ENCODE measurements around the gene SLC30A1. TPM values are rescaled to one million over a fixed set of nuclear protein-coding genes. Genes with fewer than 3 reads are reported as not detected.

The SLC30A1 gene
- total and polyA plus RNA-seq, 8 donors = 0.58 to 30.1 (median 5.5) TPM

GRCh38 chr1:211610779-211611556, 32.0 kb upstream of the SLC30A1 start:
- no peaks in the 10 kb centered on the region for H3K9me3 ChIP-seq
- peaks cover 0 to 36% (median 6%) of the 10 kb centered on the region in 4 donors for H3K4me1 ChIP-seq
- peak in 1 of 2 donors; percentile 72 for DNase-seq
- intact Hi-C loops (cut with DNase I; ENCODE audit: low total_unique reads) = no loop called here
- H3K36me3 ChIP-seq = no peaks in the 10 kb centered on the region
- no peak overlapping the region for H3K4me3 ChIP-seq
- WGBS, 5 donors = 51 to 63% (median 58%) methylated on average over 8 to 9 of the region's 9 CpGs
- H3K27me3 ChIP-seq = no peaks in the 10 kb centered on the region
- TF ChIP-seq EP300 (IDR thresholded peaks at IDR 0.05) (no peak), POLR2A (IDR thresholded peaks at IDR 0.05) (no peak), CTCF (IDR thresholded peaks at IDR 0.05) (no peak), POLR2AphosphoS5 (IDR thresholded peaks at IDR 0.05) (no peak)
- H3K27ac ChIP-seq = peak overlapping the region in 2 of 5 donors; percentile 7 to 29

GRCh38 chr1:211609120-211610024, 30.4 kb upstream of the SLC30A1 start:
- Histone ChIP-seq H3K27ac (no peak overlapping the region), H3K4me1 (peaks cover 0 to 34% (median 6%) of the 10 kb centered on the region in 4 donors)
- WGBS, 5 donors = 79 to 92% (median 84%) methylated on average over 9 to 10 of the region's 10 CpGs

GRCh38 chr1:211607754-211608473, 29.0 kb upstream of the SLC30A1 start:
- WGBS, 5 donors = 79 to 85% (median 81%) methylated on average over 4 to 6 of the region's 6 CpGs
- no peaks in the 10 kb centered on the region for H3K27me3 ChIP-seq
- TF ChIP-seq POLR2A (IDR thresholded peaks at IDR 0.05) (no peak), EP300 (IDR thresholded peaks at IDR 0.05) (no peak), CTCF (IDR thresholded peaks at IDR 0.05) (no peak), POLR2AphosphoS5 (IDR thresholded peaks at IDR 0.05) (no peak)
- H3K9me3 ChIP-seq = no peaks in the 10 kb centered on the region
- H3K4me1 ChIP-seq = peaks cover 0 to 19% (median 3%) of the 10 kb centered on the region in 4 donors
- intact Hi-C loops (cut with DNase I; ENCODE audit: low total_unique reads) = no loop called here
- H3K4me3 ChIP-seq = no peak overlapping the region
- peak overlapping the region in 2 of 5 donors; percentile 23 to 75 for H3K27ac ChIP-seq
- H3K36me3 ChIP-seq = no peaks in the 10 kb centered on the region
- DNase-seq = peak in 1 of 2 donors; percentile 43

More at GRCh38 chr1:211609120-211610024, 30.4 kb upstream of the SLC30A1 start:
- H3K27me3 ChIP-seq = no peaks in the 10 kb centered on the region
- no peaks in the 10 kb centered on the region for H3K9me3 ChIP-seq
- intact Hi-C loops (cut with DNase I; ENCODE audit: low total_unique reads) = no loop called here
- H3K4me3 ChIP-seq = no peak overlapping the region
- H3K36me3 ChIP-seq = no peaks in the 10 kb centered on the region
- TF ChIP-seq POLR2AphosphoS5 (IDR thresholded peaks at IDR 0.05) = no peak
- no peak for TF ChIP-seq CTCF (IDR thresholded peaks at IDR 0.05)
- no peak for TF ChIP-seq EP300 (IDR thresholded peaks at IDR 0.05)
- TF ChIP-seq POLR2A (IDR thresholded peaks at IDR 0.05) = no peak
- DNase-seq = no peak
